Measurements from ENCODE around the gene CENPN. TPM values are rescaled to one million over a fixed set of nuclear protein-coding genes. Genes with fewer than 3 reads are reported as not detected.

CENPN gene
- total and polyA plus RNA-seq, 12 donors = 2.1 to 18.9 (median 7.1) TPM

- H3K36me3 ChIP-seq (replicated peaks in 1 of 2) = peaks cover 0 to 43% of the 10 kb centered on the region in 2 donors
- no peak overlapping the region for H3K4me3 ChIP-seq
These were observed 33.8 kb downstream of the CENPN start for GRCh38 chr16:81040842-81041241.

GRCh38 chr16:81041696-81042095 is 34.7 kb downstream of the CENPN start:
- DNase-seq = no peak
- H3K27ac ChIP-seq = no peak overlapping the region
- TF ChIP-seq CTCF (IDR thresholded peaks at IDR 0.05) = no peak
- TF ChIP-seq POLR2A (IDR thresholded peaks at IDR 0.05) = no peak
- no peaks in the 10 kb centered on the region for H3K9me3 ChIP-seq (replicated peaks in 1 of 3)
- intact Hi-C loops (cut with DNase I) = no loop called here
- WGBS, 4 donors = 88 to 96% (median 93%) methylated on average over 4 of the region's 4 CpGs
- H3K27me3 ChIP-seq = no peaks in the 10 kb centered on the region
- H3K4me3 ChIP-seq = no peak overlapping the region
- H3K4me1 ChIP-seq (replicated peaks in 1 of 2) = peaks cover 6 to 15% of the 10 kb centered on the region in 2 donors
- peaks cover 0 to 43% of the 10 kb centered on the region in 2 donors for H3K36me3 ChIP-seq (replicated peaks in 1 of 2)

More at GRCh38 chr16:81040842-81041241, 33.8 kb downstream of the CENPN start:
- Histone ChIP-seq H3K4me1 (replicated peaks in 1 of 2) (peaks cover 9 to 17% of the 10 kb centered on the region in 2 donors), H3K27ac (no peak overlapping the region), H3K27me3 (no peaks in the 10 kb centered on the region), H3K9me3 (replicated peaks in 1 of 3) (no peaks in the 10 kb centered on the region)
- intact Hi-C loops (cut with DNase I) = no loop called here
- TF ChIP-seq CTCF (IDR thresholded peaks at IDR 0.05) (no peak), POLR2A (IDR thresholded peaks at IDR 0.05) (no peak)
- no peak for DNase-seq
- WGBS, 4 donors = 90 to 92% (median 91%) methylated on average over 5 of the region's 5 CpGs

- intact Hi-C loops (cut with DNase I) = no loop called here
- Histone ChIP-seq H3K4me3 (no peak overlapping the region), H3K27ac (no peak overlapping the region), H3K36me3 (replicated peaks in 1 of 2) (peaks cover 0 to 43% of the 10 kb centered on the region in 2 donors), H3K4me1 (replicated peaks in 1 of 2) (peaks cover 0 to 5% of the 10 kb centered on the region in 2 donors), H3K27me3 (no peaks in the 10 kb centered on the region), H3K9me3 (replicated peaks in 1 of 3) (no peaks in the 10 kb centered on the region)
- WGBS, 4 donors = 96 to 97% (median 97%) methylated on average over 2 of the region's 2 CpGs
- no peak for TF ChIP-seq CTCF (IDR thresholded peaks at IDR 0.05)
- no peak for TF ChIP-seq POLR2A (IDR thresholded peaks at IDR 0.05)
- DNase-seq = no peak
These were observed 35.8 kb downstream of the CENPN start for GRCh38 chr16:81042821-81043220.

GRCh38 chr16:81053761-81054160 is 46.7 kb downstream of the CENPN start:
- no peak overlapping the region for H3K27ac ChIP-seq

More at GRCh38 chr16:81053761-81054160, 46.7 kb downstream of the CENPN start:
- TF ChIP-seq POLR2A (IDR thresholded peaks at IDR 0.05) (no peak), CTCF (IDR thresholded peaks at IDR 0.05) (no peak)
- no peak overlapping the region for H3K4me3 ChIP-seq
- no peaks in the 10 kb centered on the region for H3K36me3 ChIP-seq (replicated peaks in 1 of 2)
- no peaks in the 10 kb centered on the region for H3K9me3 ChIP-seq (replicated peaks in 1 of 3)
- no peaks in the 10 kb centered on the region for H3K27me3 ChIP-seq
- H3K4me1 ChIP-seq (replicated peaks in 1 of 2) = no peaks in the 10 kb centered on the region
- 77 to 84% (median 79%) methylated on average over 11 of the region's 11 CpGs for WGBS, 4 donors
- intact Hi-C loops (cut with DNase I) = no loop called here
- DNase-seq = no peak

Data from adrenal gland (tissue), 12 donors.